ENCODE measurements around the gene RNASE13. TPM values are rescaled to one million over a fixed set of nuclear protein-coding genes. Genes with fewer than 3 reads are reported as not detected.

RNASE13 gene
- total RNA-seq, 2 experiments from 2014 or later = not detected

- peaks cover 29% of the 10 kb centered on the region for H3K27me3 Mint-ChIP-seq
- no peak overlapping the region for H3K4me3 Mint-ChIP-seq
- ATAC-seq (no peak), DNase-seq (no peak)
- no peak overlapping the region for H3K27ac Mint-ChIP-seq
- ChIA-PET CTCF (interaction anchor here (1.6 to 6.4 kb wide), 3 partner anchors 19 to 60 kb away, joined by 4 to 70 read pairs (median 9); no protein-coding TSS in a partner anchor), POLR2A (interaction anchor here (1.1 kb wide), 1 partner anchor 18 kb away, joined by 3 read pairs; no protein-coding TSS in a partner anchor)
- TF ChIP-seq CTCF (IDR thresholded peaks at IDR 0.05) = no peak
- no peaks in the 10 kb centered on the region for H3K9me3 Mint-ChIP-seq
- intact Hi-C loops (cut with micrococcal nuclease) = no loop called here
- no peaks in the 10 kb centered on the region for H3K36me3 Mint-ChIP-seq (ENCODE audit: low read depth)
- H3K4me1 Mint-ChIP-seq (ENCODE audit: low read depth) = peaks cover 20% of the 10 kb centered on the region
These were observed 40.0 kb upstream of the RNASE13 start for GRCh38 chr14:21074398-21075272.

GRCh38 chr14:21073921-21074320, 39.3 kb upstream of the RNASE13 start:
- Mint-ChIP-seq H3K4me1 (ENCODE audit: low read depth) (peaks cover 27% of the 10 kb centered on the region), H3K27ac (no peak overlapping the region), H3K27me3 (peaks cover 36% of the 10 kb centered on the region), H3K36me3 (ENCODE audit: low read depth) (no peaks in the 10 kb centered on the region), H3K4me3 (no peak overlapping the region), H3K9me3 (no peaks in the 10 kb centered on the region)
- CTCF ChIA-PET = interaction anchor here (1.8 to 6.4 kb wide), 3 partner anchors 19 to 59 kb away, joined by 9 to 70 read pairs (median 32); no protein-coding TSS in a partner anchor
- POLR2A ChIA-PET = interaction anchor here (1.1 kb wide), 1 partner anchor 18 kb away, joined by 3 read pairs; no protein-coding TSS in a partner anchor
- intact Hi-C loops (cut with micrococcal nuclease) = no loop called here
- TF ChIP-seq CTCF (IDR thresholded peaks at IDR 0.05) = no peak
- no peak for DNase-seq
- no peak for ATAC-seq

GRCh38 chr14:21072781-21073339, 38.3 kb upstream of the RNASE13 start:
- CTCF ChIA-PET = interaction anchor here (1.2 to 6.4 kb wide), 3 partner anchors 15 to 58 kb away, joined by 5 to 70 read pairs (median 32); no protein-coding TSS in a partner anchor
- intact Hi-C loops (cut with micrococcal nuclease) = no loop called here
- Mint-ChIP-seq H3K4me3 (no peak overlapping the region), H3K27ac (no peak overlapping the region), H3K9me3 (no peaks in the 10 kb centered on the region), H3K36me3 (ENCODE audit: low read depth) (no peaks in the 10 kb centered on the region), H3K4me1 (ENCODE audit: low read depth) (peaks cover 31% of the 10 kb centered on the region), H3K27me3 (peaks cover 45% of the 10 kb centered on the region)
- no peak for ATAC-seq
- TF ChIP-seq CTCF (IDR thresholded peaks at IDR 0.05) = no peak
- POLR2A ChIA-PET = interaction anchor here (2.5 kb wide), 1 partner anchor 31 kb away, joined by 16 read pairs; no protein-coding TSS in a partner anchor
- no peak for DNase-seq

DNA sequence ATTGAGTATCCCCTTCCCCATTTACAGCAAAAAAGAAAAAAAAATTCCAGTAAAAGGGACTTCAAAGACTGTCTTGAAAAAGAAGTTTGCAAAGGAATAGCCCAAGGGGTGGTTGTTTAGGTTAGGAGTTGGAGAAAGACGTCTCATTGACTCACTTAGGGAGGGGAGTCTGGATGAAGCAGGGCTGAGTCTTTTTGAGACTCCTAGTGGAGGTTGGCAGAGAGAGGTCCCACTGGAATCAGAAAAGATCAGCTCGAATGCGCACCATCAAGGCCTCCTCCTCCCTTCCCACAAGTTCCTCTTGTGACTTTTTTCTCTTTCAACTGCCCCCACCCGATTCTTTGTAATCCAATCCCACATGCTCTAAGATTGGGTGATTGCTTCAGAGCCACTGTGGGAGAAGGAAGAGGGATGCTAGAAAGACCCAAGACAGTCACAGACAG, 37.4 kb upstream of the RNASE13 start:
- ChIA-PET CTCF (interaction anchor here (0.9 to 6.4 kb wide), 8 partner anchors 10 to 57 kb away, joined by 3 to 70 read pairs (median 14); no protein-coding TSS in a partner anchor), POLR2A (interaction anchor here (1.2 to 2.5 kb wide), 2 partner anchors 10 to 32 kb away, joined by 3 to 16 read pairs; no protein-coding TSS in a partner anchor)
- peaks cover 31% of the 10 kb centered on the region for H3K4me1 Mint-ChIP-seq (ENCODE audit: low read depth)
- no peak for ATAC-seq
- DNase-seq = no peak
- H3K27me3 Mint-ChIP-seq = peaks cover 51% of the 10 kb centered on the region
- H3K4me3 Mint-ChIP-seq = no peak overlapping the region
- no peak for TF ChIP-seq CTCF (IDR thresholded peaks at IDR 0.05)
- no peaks in the 10 kb centered on the region for H3K9me3 Mint-ChIP-seq
- no peak overlapping the region for H3K27ac Mint-ChIP-seq
- intact Hi-C loops (cut with micrococcal nuclease) = no loop called here
- no peaks in the 10 kb centered on the region for H3K36me3 Mint-ChIP-seq (ENCODE audit: low read depth)
